SK-N-SH treated with all-trans-retinoic acid at 6 μM for 48 hours (cell line): ENCODE results near the gene ELP1.

Experiments
- ATAC-seq: fragments of 200-7000 bp; cut with Tn5 transposase; 3 replicates; pipeline ENCODE4 v1.9.1; 2020; ENCODE audit warnings: mild to moderate bottlenecking, moderate library complexity
- ARNTL ChIP-seq: fragments of 450-650 bp; formaldehyde crosslinking; IDR thresholded peaks from 2 replicates; pipeline ENCODE4 v1.5.0; 2020; ENCODE audit warnings: low read depth, mild to moderate bottlenecking, moderate library complexity, borderline replicate concordance
- BACH2 ChIP-seq: fragments of 250-450 bp; sonication (Bioruptor Pico); IDR thresholded peaks from 2 replicates; pipeline ENCODE4 v1.9.0; 2021; ENCODE audit warnings: mild to moderate bottlenecking, borderline replicate concordance
- CSDC2 ChIP-seq: fragments of 250-450 bp; sonication (Bioruptor Pico); IDR thresholded peaks from 2 replicates; pipeline ENCODE4 v1.5.0; 2020; ENCODE audit warnings: mild to moderate bottlenecking, moderate library complexity
- GLIS3 ChIP-seq: fragments of 250-450 bp; sonication (Bioruptor Pico); IDR thresholded peaks from 2 replicates; pipeline ENCODE4 v1.5.0; 2020; ENCODE audit warnings: mild to moderate bottlenecking, moderate library complexity
- ISL1 ChIP-seq: fragments of 250-450 bp; sonication (Bioruptor Pico); IDR thresholded peaks from 2 replicates; pipeline ENCODE4 v2.1.2; 2022; ENCODE audit warnings: mild to moderate bottlenecking, moderate library complexity
- PPARA ChIP-seq: fragments of 250-450 bp; sonication (Bioruptor Pico); IDR thresholded peaks from 2 replicates; pipeline ENCODE4 v1.5.0; 2020; ENCODE audit warnings: mild to moderate bottlenecking, borderline replicate concordance
- RARB ChIP-seq: fragments of 250-450 bp; sonication (Bioruptor Pico); IDR thresholded peaks from 2 replicates; pipeline ENCODE4 v1.8.0; 2021; ENCODE audit warnings: mild to moderate bottlenecking, moderate library complexity
- SNAI2 ChIP-seq: fragments of 250-450 bp; sonication (Bioruptor Pico); IDR thresholded peaks from 2 replicates; pipeline ENCODE4 v1.5.0; 2020; ENCODE audit warnings: mild to moderate bottlenecking, moderate library complexity
- TCF4 ChIP-seq: fragments of 250-450 bp; sonication (Bioruptor Pico); IDR thresholded peaks from 2 replicates; pipeline ENCODE4 v1.8.0; 2021; ENCODE audit warnings: mild to moderate bottlenecking, moderate library complexity, borderline replicate concordance
- TOX ChIP-seq: fragments of 250-450 bp; sonication (Bioruptor Pico); IDR thresholded peaks from 2 replicates; pipeline ENCODE4 v1.8.0; 2021; ENCODE audit warnings: mild to moderate bottlenecking, moderate library complexity, borderline replicate concordance
- ZC3H10 ChIP-seq: fragments of 250-450 bp; sonication (Bioruptor Pico); IDR thresholded peaks from 2 replicates; pipeline ENCODE4 v1.5.1; 2021; ENCODE audit warnings: mild to moderate bottlenecking, moderate library complexity
- ZFP3 ChIP-seq: fragments of 250-450 bp; sonication (Bioruptor Pico); IDR thresholded peaks from 2 replicates; pipeline ENCODE4 v1.5.0; 2020; ENCODE audit warnings: mild to moderate bottlenecking, moderate library complexity
- ZFP30 ChIP-seq: fragments of 450-650 bp; formaldehyde crosslinking; IDR thresholded peaks from 2 replicates; pipeline ENCODE4 v1.5.0; 2022; ENCODE audit warnings: mild to moderate bottlenecking, moderate library complexity
- ZNF565 ChIP-seq: fragments of 450-650 bp; formaldehyde crosslinking; conservative IDR thresholded peaks from 2 replicates; pipeline ENCODE4 v1.5.0; 2020; ENCODE audit warnings: low read depth, mild to moderate bottlenecking, moderate library complexity
- ZNF70 ChIP-seq: fragments of 450-650 bp; formaldehyde crosslinking; IDR thresholded peaks from 2 replicates; pipeline ENCODE4 v1.5.0; 2020; ENCODE audit warnings: mild to moderate bottlenecking, moderate library complexity
- ZNF8 ChIP-seq: fragments of 450-650 bp; formaldehyde crosslinking; IDR thresholded peaks from 2 replicates; pipeline ENCODE4 v1.5.0; 2020; ENCODE audit warnings: mild to moderate bottlenecking, moderate library complexity
- TF ChIP-seq, protein P1 (sequence below): fragments of 250-450 bp; sonication (Bioruptor Pico); IDR thresholded peaks from 2 replicates; pipeline ENCODE4 v1.5.1; 2020; ENCODE audit warnings: low read depth, mild to moderate bottlenecking, moderate library complexity
- TF ChIP-seq, protein P2 (sequence below): fragments of 250-450 bp; sonication (Bioruptor Pico); IDR thresholded peaks from 2 replicates; pipeline ENCODE4 v1.8.0; 2021; ENCODE audit warnings: low read depth, mild to moderate bottlenecking, moderate library complexity, borderline replicate concordance
- TF ChIP-seq, protein P3 (sequence below): fragments of 250-450 bp; sonication (Bioruptor Pico); IDR thresholded peaks from 2 replicates; pipeline ENCODE4 v1.8.0; 2020; ENCODE audit warnings: mild to moderate bottlenecking, moderate library complexity, borderline replicate concordance
- TF ChIP-seq, protein P4 (sequence below): fragments of 250-450 bp; sonication (Bioruptor Pico); IDR thresholded peaks from 2 replicates; pipeline ENCODE4 v1.5.1; 2021; ENCODE audit warnings: mild to moderate bottlenecking, moderate library complexity
- TF ChIP-seq, protein P5 (sequence below): fragments of 250-450 bp; sonication (Bioruptor Pico); IDR thresholded peaks from 2 replicates; pipeline ENCODE4 v1.5.0; 2020; ENCODE audit warnings: mild to moderate bottlenecking, moderate library complexity

The ELP1 gene

DNA sequence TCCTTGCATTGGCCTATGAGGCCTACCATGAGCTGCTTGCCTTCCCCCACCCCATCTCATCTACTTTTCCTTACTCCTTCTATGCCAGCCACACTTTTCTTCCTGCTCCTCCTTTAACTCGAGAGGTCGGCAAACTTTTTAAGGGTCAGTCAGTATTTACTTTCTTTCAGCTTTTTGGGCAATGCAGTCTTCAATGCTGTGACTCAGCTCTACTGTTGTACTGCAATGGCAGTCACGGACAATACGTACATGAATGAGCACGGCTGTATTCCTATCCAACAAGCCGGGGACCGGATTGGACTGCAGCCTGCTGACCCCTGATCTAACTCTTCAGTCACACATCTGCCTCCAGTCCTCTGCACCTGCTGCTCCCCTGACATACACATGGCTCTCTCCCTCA, 72.5 kb downstream of the ELP1 start:
- ATAC-seq = no peak
- TF ChIP-seq GLIS3 (CRISPR knock-in tag) (no peak), CSDC2 (no peak), ZNF565 (CRISPR knock-in tag) (no peak), RARB (CRISPR knock-in tag) (no peak), BACH2 (CRISPR knock-in tag) (no peak), ISL1 (CRISPR knock-in tag) (no peak)
- TF ChIP-seq, protein P1, sequence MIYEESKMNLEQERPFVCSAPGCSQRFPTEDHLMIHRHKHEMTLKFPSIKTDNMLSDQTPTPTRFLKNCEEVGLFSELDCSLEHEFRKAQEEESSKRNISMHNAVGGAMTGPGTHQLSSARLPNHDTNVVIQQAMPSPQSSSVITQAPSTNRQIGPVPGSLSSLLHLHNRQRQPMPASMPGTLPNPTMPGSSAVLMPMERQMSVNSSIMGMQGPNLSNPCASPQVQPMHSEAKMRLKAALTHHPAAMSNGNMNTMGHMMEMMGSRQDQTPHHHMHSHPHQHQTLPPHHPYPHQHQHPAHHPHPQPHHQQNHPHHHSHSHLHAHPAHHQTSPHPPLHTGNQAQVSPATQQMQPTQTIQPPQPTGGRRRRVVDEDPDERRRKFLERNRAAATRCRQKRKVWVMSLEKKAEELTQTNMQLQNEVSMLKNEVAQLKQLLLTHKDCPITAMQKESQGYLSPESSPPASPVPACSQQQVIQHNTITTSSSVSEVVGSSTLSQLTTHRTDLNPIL (CRISPR knock-in tag) = no peak

DNA sequence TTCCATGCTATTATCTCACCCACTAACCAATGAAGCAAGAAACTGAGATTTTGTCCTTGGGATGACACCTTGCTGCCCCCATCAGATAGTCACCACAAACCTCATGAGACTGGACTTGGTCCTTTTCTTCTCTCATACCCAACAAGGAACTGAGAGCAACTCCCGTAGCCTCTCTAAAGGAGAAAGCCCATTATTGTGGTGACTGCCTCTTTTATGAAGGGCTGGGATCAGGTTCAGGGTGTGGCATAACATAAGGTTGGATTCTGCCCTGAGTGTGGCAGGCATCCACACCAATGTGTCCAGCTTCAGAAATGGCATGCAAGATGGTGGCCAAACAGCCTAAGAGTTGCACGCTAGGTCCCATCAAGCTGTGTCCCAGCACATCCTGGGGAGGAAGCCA, 73.2 kb downstream of the ELP1 start:
- TF ChIP-seq RARB (CRISPR knock-in tag) (no peak), ZNF8 (CRISPR knock-in tag) (no peak), ZFP30 (CRISPR knock-in tag) (no peak), BACH2 (CRISPR knock-in tag) (no peak), ZNF565 (CRISPR knock-in tag) (no peak), ZC3H10 (CRISPR knock-in tag) (no peak), ZFP3 (no peak), GLIS3 (CRISPR knock-in tag) (no peak), ARNTL (CRISPR knock-in tag) (no peak), SNAI2 (CRISPR knock-in tag) (no peak), CSDC2 (no peak), PPARA (CRISPR knock-in tag) (no peak), ISL1 (CRISPR knock-in tag) (no peak)
- TF ChIP-seq, protein P2, sequence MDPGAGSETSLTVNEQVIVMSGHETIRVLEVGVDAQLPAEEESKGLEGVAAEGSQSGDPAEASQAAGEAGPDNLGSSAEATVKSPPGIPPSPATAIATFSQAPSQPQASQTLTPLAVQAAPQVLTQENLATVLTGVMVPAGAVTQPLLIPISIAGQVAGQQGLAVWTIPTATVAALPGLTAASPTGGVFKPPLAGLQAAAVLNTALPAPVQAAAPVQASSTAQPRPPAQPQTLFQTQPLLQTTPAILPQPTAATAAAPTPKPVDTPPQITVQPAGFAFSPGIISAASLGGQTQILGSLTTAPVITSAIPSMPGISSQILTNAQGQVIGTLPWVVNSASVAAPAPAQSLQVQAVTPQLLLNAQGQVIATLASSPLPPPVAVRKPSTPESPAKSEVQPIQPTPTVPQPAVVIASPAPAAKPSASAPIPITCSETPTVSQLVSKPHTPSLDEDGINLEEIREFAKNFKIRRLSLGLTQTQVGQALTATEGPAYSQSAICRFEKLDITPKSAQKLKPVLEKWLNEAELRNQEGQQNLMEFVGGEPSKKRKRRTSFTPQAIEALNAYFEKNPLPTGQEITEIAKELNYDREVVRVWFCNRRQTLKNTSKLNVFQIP (CRISPR knock-in tag) = no peak
- TF ChIP-seq, protein P3, sequence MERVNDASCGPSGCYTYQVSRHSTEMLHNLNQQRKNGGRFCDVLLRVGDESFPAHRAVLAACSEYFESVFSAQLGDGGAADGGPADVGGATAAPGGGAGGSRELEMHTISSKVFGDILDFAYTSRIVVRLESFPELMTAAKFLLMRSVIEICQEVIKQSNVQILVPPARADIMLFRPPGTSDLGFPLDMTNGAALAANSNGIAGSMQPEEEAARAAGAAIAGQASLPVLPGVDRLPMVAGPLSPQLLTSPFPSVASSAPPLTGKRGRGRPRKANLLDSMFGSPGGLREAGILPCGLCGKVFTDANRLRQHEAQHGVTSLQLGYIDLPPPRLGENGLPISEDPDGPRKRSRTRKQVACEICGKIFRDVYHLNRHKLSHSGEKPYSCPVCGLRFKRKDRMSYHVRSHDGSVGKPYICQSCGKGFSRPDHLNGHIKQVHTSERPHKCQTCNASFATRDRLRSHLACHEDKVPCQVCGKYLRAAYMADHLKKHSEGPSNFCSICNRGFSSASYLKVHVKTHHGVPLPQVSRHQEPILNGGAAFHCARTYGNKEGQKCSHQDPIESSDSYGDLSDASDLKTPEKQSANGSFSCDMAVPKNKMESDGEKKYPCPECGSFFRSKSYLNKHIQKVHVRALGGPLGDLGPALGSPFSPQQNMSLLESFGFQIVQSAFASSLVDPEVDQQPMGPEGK (CRISPR knock-in tag) = no peak
- TF ChIP-seq, protein P4, sequence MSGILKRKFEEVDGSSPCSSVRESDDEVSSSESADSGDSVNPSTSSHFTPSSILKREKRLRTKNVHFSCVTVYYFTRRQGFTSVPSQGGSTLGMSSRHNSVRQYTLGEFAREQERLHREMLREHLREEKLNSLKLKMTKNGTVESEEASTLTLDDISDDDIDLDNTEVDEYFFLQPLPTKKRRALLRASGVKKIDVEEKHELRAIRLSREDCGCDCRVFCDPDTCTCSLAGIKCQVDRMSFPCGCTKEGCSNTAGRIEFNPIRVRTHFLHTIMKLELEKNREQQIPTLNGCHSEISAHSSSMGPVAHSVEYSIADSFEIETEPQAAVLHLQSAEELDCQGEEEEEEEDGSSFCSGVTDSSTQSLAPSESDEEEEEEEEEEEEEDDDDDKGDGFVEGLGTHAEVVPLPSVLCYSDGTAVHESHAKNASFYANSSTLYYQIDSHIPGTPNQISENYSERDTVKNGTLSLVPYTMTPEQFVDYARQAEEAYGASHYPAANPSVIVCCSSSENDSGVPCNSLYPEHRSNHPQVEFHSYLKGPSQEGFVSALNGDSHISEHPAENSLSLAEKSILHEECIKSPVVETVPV = no peak
- TF ChIP-seq, protein P1 (CRISPR knock-in tag) = no peak
- ATAC-seq = no peak

DNA sequence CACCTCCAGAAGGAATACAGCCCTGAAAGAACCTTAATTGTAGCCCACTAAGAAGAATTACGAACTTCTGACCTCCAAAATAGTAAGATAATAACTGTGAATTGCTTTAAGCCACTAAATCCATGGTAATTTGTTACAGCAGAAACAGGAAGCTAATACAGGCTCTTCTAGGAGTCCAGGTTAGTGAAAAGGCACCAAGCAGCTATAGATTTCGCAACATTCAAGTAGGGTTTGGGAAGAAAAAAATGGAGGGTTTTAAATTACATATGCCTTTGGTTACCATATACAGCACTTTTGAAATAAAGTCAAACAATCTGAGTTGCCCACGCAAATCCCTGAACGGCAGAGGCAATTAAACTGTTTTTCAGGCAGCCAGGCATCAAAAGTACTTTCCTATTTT, 73.6 kb downstream of the ELP1 start:
- TF ChIP-seq BACH2 (CRISPR knock-in tag) (no peak), TOX (CRISPR knock-in tag) (no peak), GLIS3 (CRISPR knock-in tag) (no peak), TCF4 (CRISPR knock-in tag) (no peak), ZNF8 (CRISPR knock-in tag) (no peak), ZC3H10 (CRISPR knock-in tag) (no peak), RARB (CRISPR knock-in tag) (no peak), ZNF70 (CRISPR knock-in tag) (no peak), ARNTL (CRISPR knock-in tag) (no peak), ISL1 (CRISPR knock-in tag) (no peak)
- TF ChIP-seq, protein P4 = no peak
- TF ChIP-seq, protein P5, sequence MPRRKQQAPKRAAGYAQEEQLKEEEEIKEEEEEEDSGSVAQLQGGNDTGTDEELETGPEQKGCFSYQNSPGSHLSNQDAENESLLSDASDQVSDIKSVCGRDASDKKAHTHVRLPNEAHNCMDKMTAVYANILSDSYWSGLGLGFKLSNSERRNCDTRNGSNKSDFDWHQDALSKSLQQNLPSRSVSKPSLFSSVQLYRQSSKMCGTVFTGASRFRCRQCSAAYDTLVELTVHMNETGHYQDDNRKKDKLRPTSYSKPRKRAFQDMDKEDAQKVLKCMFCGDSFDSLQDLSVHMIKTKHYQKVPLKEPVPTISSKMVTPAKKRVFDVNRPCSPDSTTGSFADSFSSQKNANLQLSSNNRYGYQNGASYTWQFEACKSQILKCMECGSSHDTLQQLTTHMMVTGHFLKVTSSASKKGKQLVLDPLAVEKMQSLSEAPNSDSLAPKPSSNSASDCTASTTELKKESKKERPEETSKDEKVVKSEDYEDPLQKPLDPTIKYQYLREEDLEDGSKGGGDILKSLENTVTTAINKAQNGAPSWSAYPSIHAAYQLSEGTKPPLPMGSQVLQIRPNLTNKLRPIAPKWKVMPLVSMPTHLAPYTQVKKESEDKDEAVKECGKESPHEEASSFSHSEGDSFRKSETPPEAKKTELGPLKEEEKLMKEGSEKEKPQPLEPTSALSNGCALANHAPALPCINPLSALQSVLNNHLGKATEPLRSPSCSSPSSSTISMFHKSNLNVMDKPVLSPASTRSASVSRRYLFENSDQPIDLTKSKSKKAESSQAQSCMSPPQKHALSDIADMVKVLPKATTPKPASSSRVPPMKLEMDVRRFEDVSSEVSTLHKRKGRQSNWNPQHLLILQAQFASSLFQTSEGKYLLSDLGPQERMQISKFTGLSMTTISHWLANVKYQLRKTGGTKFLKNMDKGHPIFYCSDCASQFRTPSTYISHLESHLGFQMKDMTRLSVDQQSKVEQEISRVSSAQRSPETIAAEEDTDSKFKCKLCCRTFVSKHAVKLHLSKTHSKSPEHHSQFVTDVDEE = no peak
- TF ChIP-seq, protein P1 (CRISPR knock-in tag) = no peak
- ATAC-seq = no peak
